Stimulated activated CD4-positive, alpha-beta T cell treated with anti-CD3 and anti-CD28 coated beads, Interleukin-12 subunit alpha, Interleukin-12 subunit beta, amount 100 ng/mL, for 24 hours (primary cell): ENCODE measurements around the gene EGFL7.

Source experiments
- DNase-seq, 2 experiments: peaks; one replicate each; pipeline ENCODE4 v3.0.0-alpha.2; 2020; ENCODE audit warnings: low read depth in 2 of 2

Gene EGFL7

DNA sequence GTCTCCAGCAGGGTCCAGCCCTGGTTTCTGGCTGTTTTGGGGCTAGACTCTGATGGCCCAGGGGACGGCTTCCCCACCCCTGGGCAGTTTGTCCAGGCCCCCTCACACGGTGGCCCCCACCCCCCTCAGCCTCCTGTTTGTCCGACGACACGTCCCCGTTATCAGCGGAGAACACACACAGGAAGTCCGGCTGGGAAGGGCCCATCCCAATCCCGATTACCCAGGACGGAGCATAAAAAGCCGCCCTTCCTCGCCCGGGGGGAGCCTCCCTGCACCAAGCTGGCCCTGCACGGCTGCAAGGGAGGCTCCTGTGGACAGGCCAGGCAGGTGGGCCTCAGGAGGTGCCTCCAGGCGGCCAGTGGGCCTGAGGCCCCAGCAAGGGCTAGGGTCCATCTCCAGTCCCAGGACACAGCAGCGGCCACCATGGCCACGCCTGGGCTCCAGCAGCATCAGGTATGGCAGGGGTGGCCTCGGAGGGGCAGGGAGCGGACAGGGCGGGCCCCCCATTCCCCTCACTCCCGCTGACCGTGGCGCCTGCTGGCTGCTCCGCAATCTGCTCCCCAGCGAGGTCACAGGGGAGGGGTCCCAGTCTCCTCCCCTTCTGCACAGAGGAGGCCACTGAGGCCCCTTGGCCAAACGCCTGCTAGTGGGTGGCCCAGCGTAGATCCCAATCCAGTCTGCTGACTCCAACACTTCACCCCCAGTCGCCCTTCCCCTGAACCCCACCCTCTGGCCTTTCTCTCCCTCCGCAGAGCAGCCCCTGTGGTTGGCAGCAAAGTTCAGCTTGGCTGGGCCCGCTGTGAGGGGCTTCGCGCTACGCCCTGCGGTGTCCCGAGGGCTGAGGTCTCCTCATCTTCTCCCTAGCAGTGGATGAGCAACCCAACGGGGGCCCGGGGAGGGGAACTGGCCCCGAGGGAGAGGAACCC, at the start of gene EGFL7:
TSS of gene EGFL7 (plus strand) at position 261 of the 926 bp plus-strand sequence. CDS start 5,367 bp downstream, outside the sequence.
- DNase-seq: no peak

DNA sequence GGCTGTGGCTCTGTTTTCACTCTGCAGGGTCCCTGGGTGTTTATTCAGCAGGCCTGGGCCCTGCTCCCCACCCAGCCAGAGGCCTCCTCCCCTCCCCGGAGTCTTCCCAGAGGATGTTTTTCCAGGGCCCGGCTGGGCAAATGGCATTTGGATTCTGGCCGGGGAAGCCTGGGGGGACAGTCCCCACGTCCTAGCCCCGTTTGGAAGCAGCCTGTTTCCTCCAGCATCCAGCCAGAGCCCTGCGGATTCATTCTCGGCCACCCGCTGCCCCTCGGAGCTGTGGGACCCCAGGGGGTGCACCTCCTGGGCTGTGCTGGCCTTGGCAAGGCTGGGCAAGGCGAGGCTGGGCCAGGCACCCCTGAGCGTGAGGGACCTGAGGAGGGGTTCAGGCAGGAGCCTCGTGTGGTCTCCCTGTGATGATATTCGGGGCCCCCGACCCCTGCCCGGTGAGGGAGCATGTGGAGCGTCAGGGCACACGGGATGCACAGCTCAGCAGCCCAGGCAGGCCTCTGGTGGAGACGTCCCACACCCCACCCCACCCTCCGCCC, 48.8 kb upstream of the EGFL7 start:
- no peak for DNase-seq

DNA sequence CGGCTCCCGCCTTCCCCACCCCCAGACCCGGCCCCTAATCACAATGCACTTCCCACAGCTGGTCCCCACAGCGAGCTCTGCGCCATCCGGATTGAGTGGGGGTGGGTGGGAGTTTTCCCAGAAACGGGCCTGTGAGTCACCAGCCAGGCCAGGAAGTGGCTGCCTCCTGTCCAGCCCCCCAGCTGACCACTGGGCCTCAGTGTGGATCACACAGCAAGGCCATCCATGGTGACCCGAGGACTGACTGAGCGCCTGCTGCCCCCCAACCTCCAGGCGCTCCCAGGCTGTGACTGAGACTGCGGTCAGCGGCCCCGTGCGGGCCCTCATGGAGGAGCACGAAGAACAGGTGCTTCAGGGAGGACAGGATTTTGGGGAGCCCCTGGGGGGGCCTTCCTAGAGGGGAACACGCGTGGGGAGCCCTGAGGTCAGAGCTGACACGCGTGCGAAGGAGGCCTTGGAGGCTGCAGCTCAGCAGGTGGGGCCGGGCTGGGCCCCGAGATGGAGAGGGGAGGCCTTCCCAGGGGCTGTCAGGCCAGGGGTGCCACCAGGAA, 48.3 kb upstream of the EGFL7 start:
- no peak for DNase-seq

DNA sequence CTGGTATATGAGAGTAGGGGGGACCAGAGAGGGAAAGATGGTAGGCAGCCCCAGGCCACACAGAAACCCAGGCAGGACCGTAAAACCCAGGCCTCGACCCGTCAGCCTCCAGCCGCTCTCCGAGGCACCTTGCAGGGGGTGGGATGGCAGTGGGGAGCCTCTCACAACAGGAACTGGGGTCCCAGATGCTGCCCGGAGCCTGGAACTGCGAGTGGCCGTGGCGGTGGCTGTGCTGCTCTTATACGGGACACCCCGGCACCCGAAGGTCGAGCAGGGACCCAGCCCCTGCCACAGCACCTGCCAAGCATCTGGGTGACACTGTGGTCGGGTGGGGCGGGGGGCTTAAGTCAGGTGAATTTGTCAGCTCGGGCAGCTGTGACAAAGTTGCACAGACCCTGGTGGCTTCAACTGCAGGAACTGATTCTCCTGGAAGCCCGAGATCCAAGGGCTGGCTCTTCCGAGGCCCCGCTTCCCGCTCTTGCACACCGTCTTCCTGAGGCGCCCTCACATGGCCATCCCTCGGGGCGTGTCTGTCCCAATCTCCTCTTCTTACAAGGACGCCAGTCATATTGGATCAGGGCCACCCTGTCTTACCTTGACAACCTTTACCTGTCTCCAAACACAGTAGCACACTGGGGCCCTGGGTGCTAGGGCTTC, 47.6 kb upstream of the EGFL7 start:
- DNase-seq: no peak

DNA sequence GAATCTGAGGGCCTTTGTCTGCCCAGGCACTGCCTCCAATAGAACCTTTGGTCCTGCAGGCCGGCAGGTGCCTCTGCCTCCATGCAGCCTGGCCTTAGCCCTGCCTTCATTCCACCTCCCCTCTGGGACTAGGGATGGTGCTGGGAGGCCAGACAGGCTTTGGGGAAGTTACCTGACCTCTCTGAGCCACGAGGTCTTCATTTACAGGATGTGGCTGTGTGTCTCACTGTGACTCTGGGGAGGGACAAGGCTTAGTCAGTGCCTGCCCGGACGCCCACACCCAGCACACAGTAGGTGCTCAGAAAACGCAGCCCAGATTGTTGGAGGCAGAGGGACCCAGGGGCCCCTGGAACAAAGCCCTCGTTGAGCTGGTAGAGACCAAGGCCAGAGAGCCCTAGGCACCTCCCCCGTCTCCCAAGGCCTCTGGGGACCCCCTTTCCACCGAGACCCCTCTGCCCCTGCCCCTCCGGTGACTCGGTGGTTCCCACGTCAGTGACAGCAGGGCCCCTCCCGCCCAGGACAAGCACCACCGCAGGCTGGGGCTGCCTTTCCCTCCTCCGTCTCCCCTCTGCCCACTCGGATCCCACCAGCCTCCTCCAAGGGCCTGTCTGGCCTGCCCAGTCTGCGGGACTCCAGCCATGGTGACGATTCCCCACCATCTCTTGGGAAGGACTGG, 46.9 kb upstream of the EGFL7 start:
- no peak for DNase-seq

DNA sequence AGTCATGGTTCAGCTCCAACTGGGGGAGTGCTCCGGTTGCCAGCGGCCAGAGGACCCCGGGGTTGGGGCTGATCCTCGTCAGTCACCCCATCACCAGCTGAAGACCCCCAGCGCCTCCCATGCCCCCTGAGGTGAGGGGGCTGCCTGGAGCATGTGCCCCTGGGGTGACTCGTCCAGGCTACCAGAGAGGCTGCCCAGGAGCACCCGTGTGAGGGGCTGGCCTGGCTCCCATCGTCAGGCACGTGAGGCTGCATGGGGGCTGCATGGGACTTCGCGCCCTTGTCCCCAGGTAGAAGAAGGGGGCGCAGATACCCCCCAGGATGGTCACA, 46.4 kb upstream of the EGFL7 start:
- no peak for DNase-seq

DNA sequence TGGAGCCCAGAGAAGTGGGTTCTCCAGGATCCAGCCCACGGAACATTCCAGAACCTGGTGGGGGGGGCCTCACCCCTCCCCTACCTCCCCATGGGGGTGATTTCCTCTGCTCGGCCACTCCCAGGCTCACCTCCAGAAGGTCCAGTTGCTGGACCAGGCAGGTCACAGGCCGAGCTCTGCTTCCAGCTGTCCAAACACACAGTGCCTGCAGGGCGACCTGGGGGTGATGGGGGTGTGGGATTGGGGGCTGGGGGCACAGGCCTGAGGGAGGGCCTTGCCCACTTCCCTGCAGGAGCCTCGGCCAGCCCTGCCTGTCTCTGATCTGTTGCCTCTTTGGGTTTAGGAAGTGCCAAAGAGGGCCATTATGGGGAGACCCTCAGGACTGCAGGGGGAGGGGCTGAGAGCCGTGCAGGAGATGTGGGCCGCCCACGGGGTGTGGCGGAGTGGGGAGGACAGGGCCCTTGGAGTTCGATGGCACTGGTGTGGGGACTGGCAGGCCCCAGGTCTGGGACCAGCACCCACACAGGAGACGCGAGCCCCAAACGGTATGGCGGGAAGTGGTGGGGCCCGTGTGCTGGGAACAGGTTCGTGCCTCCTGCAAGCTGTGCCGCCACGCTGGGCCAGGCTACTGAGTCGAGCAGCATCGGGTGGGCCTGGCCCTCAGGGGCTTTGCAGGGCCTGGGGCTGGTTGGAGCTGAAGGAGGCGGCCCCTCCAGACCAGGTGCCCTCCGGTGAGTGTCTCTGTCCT, 45.6 kb upstream of the EGFL7 start:
- no peak for DNase-seq

DNA sequence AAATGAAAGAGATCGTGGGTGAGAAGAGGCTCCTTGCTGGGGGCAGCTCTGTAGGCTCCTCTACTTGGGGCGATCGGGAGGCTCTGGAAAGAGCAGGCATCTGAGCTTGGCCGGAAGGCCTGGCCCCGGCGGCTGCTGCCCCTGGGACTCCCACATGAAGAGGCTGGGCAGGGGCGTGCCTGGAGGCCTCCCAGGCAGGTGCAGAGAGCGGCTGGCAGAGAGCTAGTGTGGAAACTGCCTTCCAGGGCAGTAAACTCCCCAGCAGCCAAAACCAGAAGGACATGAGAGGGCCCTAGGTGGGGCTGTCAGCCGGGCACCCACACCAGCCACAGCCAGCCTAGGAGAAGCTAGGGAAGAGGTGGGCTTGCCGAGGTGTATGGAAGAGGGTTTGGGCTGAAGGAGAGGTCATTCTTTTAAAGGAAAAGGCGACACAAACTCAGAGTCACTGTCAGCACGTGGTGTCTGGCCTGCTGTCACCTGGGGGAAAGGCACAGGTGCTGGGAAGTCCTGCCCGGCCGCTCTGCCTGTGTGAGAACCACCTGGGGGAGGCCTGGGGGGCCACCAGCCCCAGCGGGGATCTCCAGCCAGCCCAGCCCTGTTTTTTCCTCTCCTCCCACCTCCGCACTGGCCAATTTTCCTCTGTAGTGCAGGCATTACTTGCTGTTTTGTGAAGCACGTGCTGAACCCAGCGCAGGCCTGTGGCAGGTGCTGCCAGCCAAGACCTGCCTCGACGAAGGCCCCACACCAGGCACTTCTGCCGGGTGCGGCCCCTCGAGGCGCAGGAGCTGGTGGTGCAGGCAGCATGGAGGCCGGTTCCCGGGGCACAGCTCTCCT, 44.8 kb upstream of the EGFL7 start:
- DNase-seq: no peak

DNA sequence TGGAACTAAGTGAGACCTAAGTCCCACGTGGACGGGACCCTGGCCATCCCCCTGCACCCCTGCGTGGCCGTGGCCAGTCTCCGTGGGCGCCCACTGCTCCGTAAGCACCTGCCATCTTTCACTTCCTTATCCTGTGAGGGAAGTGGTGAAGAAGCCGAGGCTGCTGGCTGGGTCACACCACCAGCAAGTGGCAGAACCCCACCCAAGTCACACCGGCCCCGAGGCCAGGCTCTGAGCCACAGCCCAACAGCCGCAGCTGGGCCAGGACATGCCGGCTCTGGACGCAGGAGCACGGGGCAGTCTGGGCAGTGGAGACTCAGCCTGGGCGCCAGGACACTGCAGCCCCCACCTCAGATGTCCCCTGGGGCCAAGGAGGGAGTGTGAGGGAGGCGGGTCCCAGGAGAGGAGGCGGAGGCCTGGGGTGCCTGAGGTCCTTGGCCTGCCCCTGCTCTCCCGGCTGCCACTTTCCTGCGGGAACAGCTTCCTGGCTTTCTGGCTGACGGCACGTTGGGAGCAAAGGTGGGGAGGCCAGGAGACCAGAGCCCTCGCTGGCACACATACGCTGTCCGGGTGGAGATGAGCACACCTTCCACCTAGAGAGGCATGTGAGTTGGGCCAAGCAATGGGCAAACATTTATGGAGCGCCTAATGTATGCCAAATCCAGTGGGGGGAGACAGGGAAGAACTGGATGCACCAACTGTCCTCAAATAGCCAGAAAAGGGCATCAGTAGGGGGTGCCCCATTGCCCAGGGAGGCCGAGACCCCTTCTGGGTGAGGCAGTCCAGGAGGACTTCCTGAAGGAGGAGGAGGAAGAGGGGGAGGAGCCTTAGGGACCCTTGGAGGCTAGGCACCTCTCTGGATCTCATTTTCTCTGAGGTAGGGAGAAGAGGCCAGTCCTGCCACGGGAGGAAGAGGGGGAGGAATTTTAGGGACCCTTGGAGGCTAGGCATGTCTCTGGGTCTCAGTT, 43.9 kb upstream of the EGFL7 start:
- DNase-seq: no peak

DNA sequence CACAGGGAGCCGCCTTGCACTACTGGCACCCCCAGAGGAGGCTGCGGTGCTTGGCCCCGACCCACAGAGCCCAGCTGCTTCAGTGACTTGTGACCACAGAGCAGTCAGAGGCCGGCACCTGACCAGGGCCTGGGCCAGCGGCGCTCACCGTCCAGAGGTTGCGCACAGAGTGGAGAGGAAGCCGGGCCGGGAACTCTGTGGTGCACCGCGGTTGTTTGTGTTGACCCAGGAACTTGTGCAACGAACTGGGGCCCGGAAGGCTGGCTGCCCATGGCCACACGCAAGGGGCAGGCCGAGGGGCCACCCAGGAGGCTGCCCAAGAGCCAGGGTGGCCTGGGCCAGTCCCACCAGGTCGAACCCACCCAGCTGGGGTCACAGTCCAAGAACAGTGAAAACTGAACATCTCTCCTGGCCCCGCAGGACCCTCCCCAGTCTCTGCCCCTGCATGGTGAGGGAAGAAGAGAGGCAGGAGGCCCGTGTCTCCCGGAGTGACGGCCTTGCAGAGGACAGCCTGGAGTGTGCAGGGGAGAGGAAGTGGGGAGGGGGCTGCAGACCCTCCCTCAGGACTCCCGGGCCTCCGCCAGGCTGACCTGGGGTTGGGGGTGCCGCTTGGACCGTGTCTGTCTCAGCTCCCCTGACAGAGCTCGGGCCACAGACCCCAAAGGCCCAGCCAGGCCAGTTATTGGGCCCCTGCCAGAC, 42.8 kb upstream of the EGFL7 start:
- no peak for DNase-seq

DNA sequence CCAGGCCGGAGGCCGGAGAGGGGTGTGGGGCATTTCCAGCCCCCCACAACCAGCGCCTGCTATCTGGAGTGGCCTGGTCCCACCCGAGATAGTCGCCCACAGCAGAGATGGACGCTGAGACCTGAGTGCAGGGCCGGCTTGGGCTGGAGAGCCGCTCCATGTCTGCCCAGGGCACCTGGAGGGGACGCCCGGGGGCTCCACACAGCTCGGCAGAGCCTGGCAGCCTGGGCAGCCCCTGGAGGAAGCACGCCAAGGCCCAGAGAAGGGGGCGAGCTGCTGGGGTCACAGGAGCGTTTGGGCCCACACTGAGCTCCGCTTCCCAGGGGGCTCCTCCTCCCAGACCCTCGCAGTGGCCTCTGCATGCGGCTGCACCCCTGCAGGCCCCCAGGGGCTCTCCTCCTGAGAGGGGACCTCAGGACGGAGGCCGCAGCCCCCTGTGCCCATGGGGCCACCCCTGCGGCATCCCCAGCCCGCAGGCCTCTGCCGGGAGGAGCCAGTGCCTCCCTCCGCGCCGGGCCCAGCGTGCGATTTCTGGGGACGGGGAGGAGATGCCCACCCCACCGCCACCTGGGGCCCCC, 42.2 kb upstream of the EGFL7 start:
- DNase-seq: no peak

DNA sequence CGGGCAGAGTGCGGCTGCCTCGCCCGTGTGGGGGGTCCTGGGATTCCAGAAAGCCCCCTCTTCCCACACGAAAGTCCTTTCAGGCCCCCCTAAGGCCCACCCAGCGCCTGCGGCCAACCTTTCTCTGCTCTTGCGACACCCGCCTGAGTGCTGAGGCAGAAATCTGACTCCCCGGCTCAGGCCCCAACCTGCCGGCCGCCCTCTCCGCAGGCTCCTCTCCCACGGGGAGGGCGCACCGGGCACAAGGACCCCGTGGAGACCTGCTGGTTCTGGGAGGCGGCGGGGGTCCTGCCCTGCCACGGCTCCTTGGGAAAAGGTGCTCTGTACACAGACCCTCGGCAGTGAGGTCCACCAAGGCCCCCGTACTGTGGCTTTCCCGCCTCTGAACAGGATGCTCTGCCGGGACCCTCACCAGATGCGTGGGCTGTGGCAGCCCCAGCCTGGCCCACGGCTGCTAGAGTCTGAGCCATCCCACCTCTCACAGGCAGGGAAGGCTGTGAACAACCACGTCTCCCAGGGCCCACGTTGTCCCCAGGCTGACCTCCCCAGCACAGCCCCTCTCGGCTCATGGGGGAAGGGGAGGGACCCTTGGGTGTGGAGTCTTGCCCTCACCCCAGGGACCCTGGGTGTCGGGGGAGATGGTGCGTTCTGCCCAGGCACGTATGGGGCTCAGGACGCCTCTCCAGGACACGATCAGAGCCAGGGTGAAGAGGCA, 41.5 kb upstream of the EGFL7 start:
- no peak for DNase-seq

DNA sequence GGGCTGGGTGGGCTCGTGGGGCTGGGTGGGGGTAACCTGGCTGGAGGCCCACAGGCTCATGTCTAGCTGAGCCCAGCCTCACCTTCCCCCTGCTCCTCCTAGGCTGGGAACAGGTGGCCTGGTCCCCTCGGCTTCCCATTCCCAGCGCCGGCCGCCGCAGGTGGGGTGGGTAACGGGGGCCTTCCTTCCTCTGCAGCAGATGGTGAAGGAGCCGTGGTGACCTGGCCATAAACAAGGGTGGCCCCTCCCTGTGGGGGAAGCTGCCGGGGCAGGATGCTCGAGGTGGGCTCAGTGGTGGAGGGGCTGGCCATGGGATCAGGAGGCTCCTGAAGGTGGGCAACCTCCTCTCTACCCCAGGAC, 41.0 kb upstream of the EGFL7 start:
- no peak for DNase-seq

DNA sequence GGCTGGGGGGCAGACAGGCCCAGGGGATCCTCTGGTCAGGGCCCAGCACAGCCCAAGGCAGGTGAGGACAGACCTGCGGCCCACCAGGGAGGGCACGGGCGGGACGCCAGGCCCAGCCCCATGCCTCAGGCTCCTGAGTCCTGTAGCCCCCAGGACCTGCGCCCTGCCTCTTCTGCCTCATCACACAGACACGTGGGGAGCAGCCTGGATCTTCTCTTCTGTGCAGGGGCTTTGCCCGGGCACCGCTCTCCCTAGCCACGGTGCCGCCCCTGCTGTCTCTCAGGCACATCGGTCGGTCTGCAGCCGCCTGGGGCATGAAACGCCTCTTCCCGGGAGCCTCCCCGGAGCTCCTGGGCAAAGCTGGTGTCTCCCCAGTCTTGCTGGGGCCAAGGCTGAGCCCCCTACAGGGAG, 40.2 kb upstream of the EGFL7 start:
- DNase-seq: no peak

DNA sequence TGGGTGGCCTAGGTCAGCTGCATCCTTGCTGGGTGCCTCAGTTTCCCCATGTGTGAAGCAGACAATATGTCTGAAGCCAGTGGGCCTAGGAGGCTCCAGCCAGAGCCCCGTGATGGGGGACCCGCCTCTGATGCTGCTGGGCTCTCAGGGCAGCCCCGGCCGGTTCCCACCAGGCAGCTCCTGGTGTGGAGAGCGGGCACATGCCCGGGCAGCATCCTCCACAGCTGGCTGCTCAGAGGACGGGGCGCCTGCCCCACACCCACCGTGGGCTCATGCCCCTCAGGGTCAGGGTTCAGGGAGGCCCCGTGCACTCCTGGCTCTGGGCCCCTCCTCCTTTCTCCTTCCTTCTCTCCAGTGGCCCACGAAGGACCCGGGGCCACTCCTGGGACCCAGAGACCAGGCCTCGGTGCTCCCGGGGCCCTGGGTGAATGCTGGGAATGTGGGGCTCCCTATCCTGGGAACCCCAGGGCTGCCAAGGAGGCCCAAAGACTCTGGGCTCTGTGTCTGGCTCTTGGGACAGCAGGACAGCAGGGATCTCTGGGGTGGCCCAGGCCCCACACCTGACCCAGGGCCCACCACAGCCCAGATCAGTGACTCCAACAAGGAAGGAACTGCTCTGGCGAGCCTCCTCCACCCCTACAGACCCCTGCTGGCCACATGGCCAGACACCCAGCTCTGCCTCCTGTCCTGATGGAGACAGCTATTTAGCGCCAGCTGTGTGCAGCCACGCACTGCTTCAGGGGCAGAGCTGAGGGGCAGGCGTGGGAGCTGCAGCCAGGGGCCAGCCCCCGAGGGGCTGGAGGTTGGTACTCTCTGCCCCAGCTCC, 39.5 kb upstream of the EGFL7 start:
- DNase-seq: no peak

DNA sequence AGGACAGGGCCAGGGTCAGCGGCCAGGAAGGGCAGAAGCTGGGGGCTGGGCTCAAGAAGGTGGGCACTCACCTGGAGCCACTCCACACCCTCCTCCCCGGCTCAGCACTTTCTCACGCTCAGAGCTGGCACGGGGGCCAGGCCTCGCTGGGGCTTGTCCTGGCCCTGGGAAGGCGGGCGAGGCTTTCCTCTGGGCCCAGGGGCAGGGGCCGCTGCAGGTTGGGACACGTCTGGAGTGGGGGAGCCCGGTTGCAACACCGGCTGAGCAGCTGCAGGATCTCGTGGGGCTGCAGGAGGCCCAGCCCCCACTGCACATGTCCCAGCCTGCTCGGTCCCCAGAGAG, 38.9 kb upstream of the EGFL7 start:
- DNase-seq: no peak
